Psoas muscle (tissue), 8 donors: Measurements from ENCODE around the gene SRSF12. TPM values are rescaled to one million over a fixed set of nuclear protein-coding genes. Genes with fewer than 3 reads are reported as not detected.
A peak's percentile ranks its signal among the peaks of the same experiment; 100 is the strongest.

ENCODE experiments used
- ATAC-seq, 4 donors: fragments of 200-7000 bp; cut with Tn5 transposase; one replicate each; pipeline ENCODE4 v1.9.1; 2020; ENCODE audit warnings: moderate library complexity in 3 of 4, mild to moderate bottlenecking in 2 of 4
- DNase-seq, 2 donors: peaks; one replicate each; pipeline ENCODE4 v3.0.0-alpha.2; 2020
- H3K27ac ChIP-seq: fragments of 200-600 bp; one replicate; pipeline ENCODE4 v1.8.0; 2022
- H3K27me3 ChIP-seq, 3 donors: fragments of 200-600 bp in 1 of 3; one replicate each; pipeline versions ENCODE4 v1.6.1 to v1.8.0; 2013 to 2022; ENCODE audit warnings: low read length in 2 of 3, mild to moderate bottlenecking in 2 of 3, moderate library complexity in 1 of 3; ENCODE audit not compliant: insufficient read depth in 3 of 3
- H3K36me3 ChIP-seq, 2 donors: fragments of 200-600 bp in 1 of 2; one replicate each; pipeline versions ENCODE4 v1.6.1 to v1.8.0; 2013 to 2022; ENCODE audit warnings: low read depth in 1 of 2, mild to moderate bottlenecking in 1 of 2, moderate library complexity in 1 of 2; ENCODE audit not compliant: insufficient read depth in 1 of 2
- H3K4me1 ChIP-seq: fragments of 200-600 bp; one replicate; pipeline ENCODE4 v1.8.0; 2022
- H3K4me3 ChIP-seq: fragments of 200-600 bp; one replicate; pipeline ENCODE4 v1.8.0; 2022; ENCODE audit warnings: mild to moderate bottlenecking
- H3K9me3 ChIP-seq: fragments of 200-600 bp; one replicate; pipeline ENCODE4 v1.8.0; 2022
- CTCF ChIP-seq: fragments of 200-600 bp; IDR thresholded peaks from one replicate; pipeline ENCODE4 v1.8.0; 2022; ENCODE audit warnings: antibody characterized with exemption
- WGBS, 3 donors: extraction: QIAGEN DNeasy Blood & Tissue Kit; methylation state at CpG; one replicate each; pipeline versions ENCODE4 v1.1.6 to v1.1.7; 2013; 5-methylcytosine and 5-hydroxymethylcytosine counted together
- intact Hi-C, 2 donors: fragments of 100-400 bp; cut with DNase I; formaldehyde crosslinking; loops; one replicate each; pipeline versions ENCODE4 v1.11.0 to v1.14.2; 2022
- polyA plus RNA-seq, 3 donors: library from polyadenylated mRNA; stranded (reverse); fragments of 200-250 nt; gene quantifications; one replicate each; pipeline ENCODE4 v1.2.3, GENCODE V29; 2013
- total RNA-seq, 4 donors: library from RNA; stranded (reverse); fragmentation: NEBNext Ultra II Directional in 2 of 4; extraction: Animal tissue kit (Norgen Biotek cat#: 25700) in 2 of 4; gene quantifications; one replicate each; pipeline versions ENCODE4 v1.2.1 to v1.2.4, GENCODE V29; 2021 to 2023
- donor health status: healthy with polysubstance abuse.
- donor health status: DM: no; HTN: no; CAD: no; lungs with moderate emphysema.
- donor health status: Bipolar disorder and iron deficiency.
- donor health status: healthy.
- donor health status: DM: yes; HTN: yes; CAD: no.
- donor health status: DM: no; HTN: no; CAD: no.
- donor health status: DM: no; HTN: no; CAD: no.
- donor health status: DM: yes; HTN: yes; CAD: no.

The SRSF12 gene
- total and polyA plus RNA-seq, 7 donors = 0.09 to 0.71 (median 0.21) TPM

DNA sequence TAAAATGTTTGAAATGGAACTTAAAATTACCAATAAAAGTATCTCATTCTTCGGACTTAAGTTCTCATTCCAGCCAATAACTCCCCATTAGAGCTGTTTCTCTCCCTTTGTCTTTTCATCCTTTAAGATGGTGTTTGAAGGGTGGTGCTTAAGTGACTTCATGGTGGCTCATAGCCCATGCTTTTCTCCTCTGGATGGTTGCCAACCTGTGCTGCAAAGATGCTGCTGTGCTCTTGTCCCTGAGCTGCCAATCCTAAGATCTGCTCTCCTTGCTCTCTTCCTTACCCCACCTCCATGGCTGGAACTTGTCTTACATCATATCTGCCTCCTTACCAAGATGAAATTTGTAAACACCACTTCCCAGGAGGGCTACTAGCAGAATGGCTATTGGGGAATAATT lies 68.9 kb downstream of the SRSF12 start:
- Histone ChIP-seq H3K36me3 (no peaks in the 10 kb centered on the region), H3K4me3 (no peak overlapping the region), H3K4me1 (no peaks in the 10 kb centered on the region), H3K27ac (no peak overlapping the region), H3K27me3 (no peaks in the 10 kb centered on the region), H3K9me3 (no peaks in the 10 kb centered on the region)
- DNase-seq (peak in 1 of 2 donors; percentile 21), ATAC-seq (peak in 3 of 4 donors; percentile 24 to 45 (median 36))
- TF ChIP-seq CTCF = no peak
- WGBS, 3 donors = 78 to 85% (median 78%) methylated on average over 1 of the region's 1 CpG
- intact Hi-C loops = no loop called here

- ATAC-seq = no peak
- Histone ChIP-seq H3K4me1 (no peaks in the 10 kb centered on the region), H3K27ac (no peak overlapping the region)
Measured at GRCh38 chr6:89048288-89048923, 69.5 kb downstream of the SRSF12 start.

GRCh38 chr6:89047473-89047872 lies 70.4 kb downstream of the SRSF12 start:
- no peaks in the 10 kb centered on the region for H3K4me1 ChIP-seq
- no peak overlapping the region for H3K4me3 ChIP-seq
- DNase-seq = no peak
- H3K27me3 ChIP-seq = no peaks in the 10 kb centered on the region
- intact Hi-C loops = no loop called here
- ATAC-seq = no peak
- no peaks in the 10 kb centered on the region for H3K36me3 ChIP-seq
- no peaks in the 10 kb centered on the region for H3K9me3 ChIP-seq
- TF ChIP-seq CTCF = no peak
- no peak overlapping the region for H3K27ac ChIP-seq
- 60 to 81% (median 70%) methylated on average over 4 of the region's 4 CpGs for WGBS, 3 donors

More at GRCh38 chr6:89048288-89048923, 69.5 kb downstream of the SRSF12 start:
- no peak for DNase-seq
- no peaks in the 10 kb centered on the region for H3K36me3 ChIP-seq
- intact Hi-C loops = no loop called here
- TF ChIP-seq CTCF = no peak
- no peaks in the 10 kb centered on the region for H3K9me3 ChIP-seq
- no peaks in the 10 kb centered on the region for H3K27me3 ChIP-seq
- WGBS, 3 donors = 82 to 89% (median 88%) methylated on average over 3 of the region's 3 CpGs
- no peak overlapping the region for H3K4me3 ChIP-seq

Other genes with a start within 250 kb of the SRSF12 start
- gene RNGTT, start 154.5 kb downstream of the SRSF12 start, total RNA-seq = 1 to 10 TPM; 6.0 to 8.2 (median 7.4) TPM
- 1 to 10 TPM; 3.9 to 8.8 (median 8.3) TPM for gene RNGTT, start 154.5 kb downstream of the SRSF12 start, polyA plus RNA-seq
- gene PNRC1, start 37.3 kb downstream of the SRSF12 start, total RNA-seq = 100 to 1,000 TPM; 236 to 552 (median 436) TPM
- 100 to 1,000 TPM in 2 of 3 donors, 10 to 100 TPM in 1; 74.3 to 285 (median 156) TPM for gene PNRC1, start 37.3 kb downstream of the SRSF12 start, polyA plus RNA-seq
- 10 to 100 TPM; 13.1 to 56.2 (median 25.0) TPM for gene PM20D2, start 28.0 kb upstream of the SRSF12 start, total RNA-seq
- gene PM20D2, start 28.0 kb upstream of the SRSF12 start, polyA plus RNA-seq = 10 to 100 TPM in 1 of 3 donors, 1 to 10 TPM in 2; 2.7 to 24.2 (median 7.0) TPM
- gene GABRR1, start 99.3 kb upstream of the SRSF12 start, total RNA-seq = under 1 TPM in 2 of 4 donors, not detected in 2; 0.15 TPM
- under 1 TPM in 2 of 3 donors, not detected in 1; 0.04 to 0.05 TPM for gene GABRR1, start 99.3 kb upstream of the SRSF12 start, polyA plus RNA-seq
- gene GABRR2, start 197.2 kb upstream of the SRSF12 start, total RNA-seq = under 1 TPM; 0.34 to 0.71 (median 0.53) TPM
- 1 to 10 TPM in 1 of 3 donors, under 1 TPM in 2; 0.79 to 4.3 (median 0.87) TPM for gene GABRR2, start 197.2 kb upstream of the SRSF12 start, polyA plus RNA-seq
- 10 to 100 TPM; 11.5 to 21.6 (median 17.4) TPM for gene UBE2J1, start 234.7 kb upstream of the SRSF12 start, total RNA-seq
- 10 to 100 TPM; 10.0 to 20.7 (median 12.9) TPM for gene UBE2J1, start 234.7 kb upstream of the SRSF12 start, polyA plus RNA-seq